Endothelial cell of umbilical vein (primary cell): Measurements from ENCODE around the gene RYR2. TPM values are rescaled to one million over a fixed set of nuclear protein-coding genes. Genes with fewer than 3 reads are reported as not detected.

Experiments used
- BruUV-seq: library from RNA; stranded (reverse); fragments of 400-500 nt; replicated peaks from 2 replicates; lab custom pipeline; 2021; lab: Mats Ljungman, UMichigan
- CTCF ChIA-PET: fragments of 300-600, 350-600 bp; sonication (Branson Sonifier 250); formaldehyde crosslinking; loops from one replicate; lab custom pipeline; 2021; ENCODE audit warnings: antibody characterized with exemption, inconsistent platforms; lab: Charles Lee
- POLR2A ChIA-PET: fragments of 300-600, 350-600 bp; sonication (Branson Sonifier 250); formaldehyde crosslinking; loops from one replicate; lab custom pipeline; 2021; ENCODE audit warnings: antibody characterized with exemption, inconsistent platforms; lab: Charles Lee
- DNase-seq: peaks from one replicate; pipeline ENCODE4 v3.0.0-alpha.2; 2011; ENCODE audit warnings: low read depth, low spot score
- FAIRE-seq: peaks from 2 replicates; lab custom pipeline; 2011; peaks lifted over from hg19 to GRCh38; lab: Jason Lieb, UNC
- H2AFZ ChIP-seq: 2 replicates; pipeline ENCODE4 v1.6.0; 2012; ENCODE audit warnings: low read depth, low read length, control low read depth, inconsistent platforms
- H3K27ac ChIP-seq: 2 replicates; pipeline ENCODE4 v1.5.1; 2011; ENCODE audit warnings: low read depth, mild to moderate bottlenecking, control low read depth, low read length, moderate library complexity; ENCODE audit not compliant: insufficient read depth
- H3K27me3 ChIP-seq, 2 experiments: 2 replicates each; pipeline versions ENCODE4 v1.6.0 to v1.6.1; 2011; ENCODE audit warnings: low read length in 2 of 2, mixed read lengths in 1 of 2; ENCODE audit not compliant: control insufficient read depth in 2 of 2, insufficient read depth in 2 of 2
- H3K36me3 ChIP-seq, 2 experiments: 2 replicates in 1 of 2; 3 replicates in 1 of 2; pipeline ENCODE4 v1.5.1; 2011; ENCODE audit warnings: low read length in 2 of 2, mild to moderate bottlenecking in 1 of 2, moderate library complexity in 1 of 2; ENCODE audit not compliant: control insufficient read depth in 2 of 2, insufficient read depth in 2 of 2; ENCODE audit errors: extremely low read depth in 1 of 2
- H3K4me1 ChIP-seq: 3 replicates; pipeline ENCODE4 v1.5.1; 2011; ENCODE audit warnings: mild to moderate bottlenecking, low read length; ENCODE audit not compliant: control insufficient read depth, insufficient read depth; ENCODE audit errors: extremely low read depth
- H3K4me2 ChIP-seq: 2 replicates; pipeline ENCODE4 v1.6.1; 2011; ENCODE audit warnings: low read length, control low read depth, mixed read lengths; ENCODE audit not compliant: insufficient read depth
- H3K4me3 ChIP-seq, 3 experiments: fragments of 200-600 bp in 1 of 3; sonication (generic), shearing (Covaris generic) in 1 of 3; replicated peaks in 1 of 3; 2 replicates each; pipeline ENCODE4 v1.5.1; 2011 to 2016; ENCODE audit warnings: control low read depth in 3 of 3, low read length in 3 of 3, mild to moderate bottlenecking in 2 of 3, inconsistent platforms in 1 of 3, low read depth in 1 of 3, moderate library complexity in 1 of 3; ENCODE audit not compliant: insufficient read depth in 1 of 3
- H3K79me2 ChIP-seq: 2 replicates; pipeline ENCODE4 v1.6.0; 2012; ENCODE audit warnings: low read length, inconsistent platforms; ENCODE audit not compliant: control insufficient read depth, insufficient read depth
- H3K9ac ChIP-seq: replicated peaks from 2 replicates; pipeline ENCODE3; 2011; ENCODE audit warnings: low read length, control low read depth; ENCODE audit not compliant: insufficient read depth; ENCODE audit errors: extremely low read depth
- H3K9me1 ChIP-seq: replicated peaks from 3 replicates; pipeline ENCODE4 v1.6.0; 2011; ENCODE audit warnings: mild to moderate bottlenecking, low read length; ENCODE audit not compliant: control insufficient read depth, insufficient read depth; ENCODE audit errors: extremely low read depth
- H3K9me3 ChIP-seq: replicated peaks from 2 replicates; pipeline ENCODE4 v1.5.1; 2012; ENCODE audit warnings: low read length, inconsistent platforms; ENCODE audit not compliant: control insufficient read depth, insufficient read depth
- H4K20me1 ChIP-seq: replicated peaks from 2 replicates; pipeline ENCODE3; 2011; ENCODE audit warnings: mild to moderate bottlenecking, low read length; ENCODE audit not compliant: control insufficient read depth, insufficient read depth; ENCODE audit errors: extremely low read depth
- EZH2 ChIP-seq: IDR thresholded peaks from 2 replicates; pipeline ENCODE4 v1.6.1; 2012; ENCODE audit warnings: borderline replicate concordance, low read depth, mild to moderate bottlenecking, moderate library complexity, low read length, inconsistent platforms; ENCODE audit not compliant: severe bottlenecking
- FOS ChIP-seq: IDR thresholded peaks from 2 replicates; pipeline ENCODE4 v1.6.1; 2011; ENCODE audit warnings: mild to moderate bottlenecking, low read length, moderate library complexity, borderline replicate concordance; ENCODE audit not compliant: insufficient read depth
- GATA2 ChIP-seq: IDR thresholded peaks from 2 replicates; pipeline ENCODE4 v1.7.0; 2011; ENCODE audit warnings: low read depth, mild to moderate bottlenecking, moderate library complexity, mixed read lengths, low read length; ENCODE audit not compliant: insufficient read length, insufficient read depth
- JUN ChIP-seq: IDR thresholded peaks from 2 replicates; pipeline ENCODE4 v1.6.1; 2011; ENCODE audit warnings: borderline replicate concordance, low read depth; ENCODE audit not compliant: insufficient read length, insufficient read depth
- MAX ChIP-seq: IDR thresholded peaks from 2 replicates; pipeline ENCODE4 v1.6.1; 2011; ENCODE audit not compliant: insufficient read depth, insufficient read length
- MYC ChIP-seq: IDR thresholded peaks from one replicate; pipeline ENCODE4 v1.6.1; 2011; ENCODE audit warnings: mild to moderate bottlenecking, low read depth, low read length
- POLR2A ChIP-seq: IDR thresholded peaks from 2 replicates; pipeline ENCODE4 v1.6.1; 2012; ENCODE audit warnings: low read depth, mild to moderate bottlenecking, control low read depth, low read length
- POLR2AphosphoS5 ChIP-seq: IDR thresholded peaks from 2 replicates; pipeline ENCODE4 v1.6.1; 2012; ENCODE audit warnings: low read depth, mild to moderate bottlenecking, control low read depth, low read length, moderate library complexity; ENCODE audit not compliant: insufficient read depth
- dilution Hi-C: fragments of 300-500 bp; cut with MboI; formaldehyde crosslinking; loops from one replicate; pipeline ENCODE4 v1.15.0; 2019; ENCODE audit warnings: low sequenced_read_pairs; ENCODE audit not compliant: extremely low pct_ligation_motif_present
- intact Hi-C: fragments of 100-400 bp; cut with micrococcal nuclease; formaldehyde crosslinking; loops from one replicate; pipeline ENCODE4 v1.10.0; 2022
- polyA plus RNA-seq, 4 experiments: library from polyadenylated mRNA; depleted of rRNA in 3 of 4; stranded (reverse) in 3 of 4; unstranded in 1 of 4; fragments of >200 nt; gene quantifications; 2 replicates each; pipeline versions ENCODE4 v1.2.1 to v1.2.3, GENCODE V29; 2011 to 2012; ENCODE audit warnings: missing spikeins in 1 of 4
- total RNA-seq: library from RNA; stranded (reverse); gene quantifications from 2 replicates; pipeline ENCODE4 v1.2.3, GENCODE V29; 2021
- TF ChIP-seq, protein P1 (sequence below), 2 donors: IDR thresholded peaks; 1 replicate in 1 of 2; 2 replicates in 1 of 2; pipeline ENCODE4 v1.5.1; 2011; ENCODE audit warnings: low read length in 2 of 2, mild to moderate bottlenecking in 2 of 2, moderate library complexity in 2 of 2, control low read depth in 1 of 2, inconsistent platforms in 1 of 2, low read depth in 1 of 2; ENCODE audit not compliant: insufficient read depth in 1 of 2; ENCODE audit errors: extremely low read depth in 1 of 2

RYR2 gene
- total and polyA plus RNA-seq, 2 donors (not counting 3 experiments of a cell fraction or from before 2014, with no cell fraction given), result not detected

GRCh38 chr1:237145379-237146135, 103.6 kb downstream of the RYR2 start:
- DNase-seq (no peak), FAIRE-seq (no peak)
- dilution Hi-C loops, result no loop called here
- Histone ChIP-seq H3K79me2 (no peaks in the 10 kb centered on the region), H3K4me3 (no peak overlapping the region), H3K9me3 (no peaks in the 10 kb centered on the region), H3K9me1 (no peaks in the 10 kb centered on the region), H3K4me2 (no peak overlapping the region), H3K4me1 (no peaks in the 10 kb centered on the region), H3K27ac (no peak overlapping the region), H3K27me3 (no peaks in the 10 kb centered on the region), H3K9ac (no peak overlapping the region), H4K20me1 (no peaks in the 10 kb centered on the region), H2AFZ (no peak overlapping the region), H3K36me3 (no peaks in the 10 kb centered on the region)
- POLR2A ChIA-PET, result no interaction called here
- intact Hi-C loops, result no loop called here
- TF ChIP-seq FOS (no peak), MYC (no peak), MAX (no peak), POLR2AphosphoS5 (no peak), GATA2 (no peak), POLR2A (no peak), JUN (no peak), EZH2 (no peak)
- TF ChIP-seq, protein P1, sequence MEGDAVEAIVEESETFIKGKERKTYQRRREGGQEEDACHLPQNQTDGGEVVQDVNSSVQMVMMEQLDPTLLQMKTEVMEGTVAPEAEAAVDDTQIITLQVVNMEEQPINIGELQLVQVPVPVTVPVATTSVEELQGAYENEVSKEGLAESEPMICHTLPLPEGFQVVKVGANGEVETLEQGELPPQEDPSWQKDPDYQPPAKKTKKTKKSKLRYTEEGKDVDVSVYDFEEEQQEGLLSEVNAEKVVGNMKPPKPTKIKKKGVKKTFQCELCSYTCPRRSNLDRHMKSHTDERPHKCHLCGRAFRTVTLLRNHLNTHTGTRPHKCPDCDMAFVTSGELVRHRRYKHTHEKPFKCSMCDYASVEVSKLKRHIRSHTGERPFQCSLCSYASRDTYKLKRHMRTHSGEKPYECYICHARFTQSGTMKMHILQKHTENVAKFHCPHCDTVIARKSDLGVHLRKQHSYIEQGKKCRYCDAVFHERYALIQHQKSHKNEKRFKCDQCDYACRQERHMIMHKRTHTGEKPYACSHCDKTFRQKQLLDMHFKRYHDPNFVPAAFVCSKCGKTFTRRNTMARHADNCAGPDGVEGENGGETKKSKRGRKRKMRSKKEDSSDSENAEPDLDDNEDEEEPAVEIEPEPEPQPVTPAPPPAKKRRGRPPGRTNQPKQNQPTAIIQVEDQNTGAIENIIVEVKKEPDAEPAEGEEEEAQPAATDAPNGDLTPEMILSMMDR (IDR thresholded peaks at IDR 0.05; ENCODE audit: extremely low read depth in 1 of 2, insufficient read depth in 1 of 2, low read depth in 1 of 2, low read length in 2 of 2), result no peak
- no TSS peak for BruUV-seq
- CTCF ChIA-PET, result no interaction called here
